DND-41 (cell line): ENCODE results near the gene SNTA1.
"Not testable (repeated sequence)": the region's sequence is repeated elsewhere in the genome, so short reads cannot be mapped to it uniquely, and the experiment has no call there.

ENCODE experiments used
- ATAC-seq: fragments of 200-7000 bp; cut with Tn5 transposase; 3 replicates; pipeline ENCODE4 v1.9.1; 2021; ENCODE audit warnings: low read depth; ENCODE audit not compliant: insufficient read depth
- DNase-seq: peaks from one replicate; pipeline ENCODE4 v3.0.0-alpha.2; 2020
- H2AFZ ChIP-seq: 2 replicates; pipeline ENCODE4 v1.6.0; 2012; ENCODE audit warnings: low read depth, low read length
- H3K27ac ChIP-seq: 2 replicates; pipeline ENCODE4 v1.5.1; 2012; ENCODE audit warnings: low read length, inconsistent platforms
- H3K27me3 ChIP-seq: fragments of 200-600 bp; sonication (generic); 2 replicates; pipeline ENCODE4 v1.6.0; 2012; ENCODE audit warnings: low read length, mild to moderate bottlenecking, inconsistent platforms; ENCODE audit not compliant: insufficient read depth, poor library complexity
- H3K36me3 ChIP-seq: 2 replicates; pipeline ENCODE4 v1.5.1; 2012; ENCODE audit warnings: low read length, inconsistent platforms; ENCODE audit not compliant: insufficient read depth
- H3K4me1 ChIP-seq: 2 replicates; pipeline ENCODE4 v1.5.1; 2012; ENCODE audit warnings: mild to moderate bottlenecking, low read length; ENCODE audit not compliant: insufficient read depth
- H3K4me2 ChIP-seq: 2 replicates; pipeline ENCODE4 v1.6.0; 2012; ENCODE audit warnings: mild to moderate bottlenecking, moderate library complexity, low read length, inconsistent platforms; ENCODE audit not compliant: insufficient read depth
- H3K4me3 ChIP-seq, 2 experiments: fragments of 200-600 bp in 1 of 2; shearing (Covaris generic) in 1 of 2; 2 replicates each; pipeline ENCODE4 v1.5.1; 2012 to 2016; ENCODE audit warnings: inconsistent platforms in 2 of 2, low read length in 2 of 2, mild to moderate bottlenecking in 2 of 2, low read depth in 1 of 2, moderate library complexity in 1 of 2
- H3K79me2 ChIP-seq: 2 replicates; pipeline ENCODE4 v1.6.0; 2012; ENCODE audit warnings: low read length, inconsistent platforms; ENCODE audit not compliant: insufficient read depth
- H3K9ac ChIP-seq: 2 replicates; pipeline ENCODE4 v1.6.0; 2012; ENCODE audit warnings: low read depth, mild to moderate bottlenecking, inconsistent platforms, low read length, moderate library complexity
- H3K9me3 ChIP-seq: 2 replicates; pipeline ENCODE4 v1.5.1; 2012; ENCODE audit warnings: low read length, moderate library complexity, mild to moderate bottlenecking, inconsistent platforms; ENCODE audit not compliant: insufficient read depth, severe bottlenecking
- H4K20me1 ChIP-seq: 2 replicates; pipeline ENCODE4 v1.6.0; 2012; ENCODE audit warnings: low read length; ENCODE audit not compliant: insufficient read depth
- CTCF ChIP-seq: IDR thresholded peaks from 2 replicates; pipeline ENCODE4 v1.5.1; 2012; ENCODE audit warnings: borderline replicate concordance, low read length, moderate library complexity, mild to moderate bottlenecking; ENCODE audit not compliant: poor library complexity, severe bottlenecking; ENCODE audit errors: extremely low read depth
- EZH2 ChIP-seq: IDR thresholded peaks from 3 replicates; pipeline ENCODE4 v1.6.1; 2012; ENCODE audit warnings: borderline replicate concordance, low read depth, mild to moderate bottlenecking, moderate library complexity, low read length, inconsistent platforms; ENCODE audit not compliant: severe bottlenecking

The SNTA1 gene

GRCh38 chr20:33434434-33434833, 9.1 kb downstream of the SNTA1 start:
- H2AFZ ChIP-seq = no peak overlapping the region
- no peak for ATAC-seq
- H4K20me1 ChIP-seq = no peaks in the 10 kb centered on the region
- no peak for TF ChIP-seq EZH2
- no peak for TF ChIP-seq CTCF
- no peaks in the 10 kb centered on the region for H3K27me3 ChIP-seq
- H3K9ac ChIP-seq = no peak overlapping the region
- H3K79me2 ChIP-seq = no peaks in the 10 kb centered on the region
- H3K9me3 ChIP-seq = no peaks in the 10 kb centered on the region
- no peaks in the 10 kb centered on the region for H3K4me1 ChIP-seq
- H3K4me3 ChIP-seq = no peak overlapping the region
- H3K36me3 ChIP-seq = no peaks in the 10 kb centered on the region
- DNase-seq = no peak
- no peak overlapping the region for H3K27ac ChIP-seq
- H3K4me2 ChIP-seq = no peak overlapping the region

GRCh38 chr20:33433465-33434234, 9.9 kb downstream of the SNTA1 start:
- Histone ChIP-seq H3K79me2 (no peaks in the 10 kb centered on the region), H3K4me3 (no peak overlapping the region), H4K20me1 (no peaks in the 10 kb centered on the region), H2AFZ (no peak overlapping the region), H3K4me2 (no peak overlapping the region), H3K27me3 (no peaks in the 10 kb centered on the region), H3K4me1 (no peaks in the 10 kb centered on the region), H3K27ac (no peak overlapping the region), H3K9me3 (no peaks in the 10 kb centered on the region), H3K36me3 (no peaks in the 10 kb centered on the region), H3K9ac (no peak overlapping the region)
- ATAC-seq = no peak
- no peak for DNase-seq
- TF ChIP-seq EZH2 (no peak), CTCF (no peak)

GRCh38 chr20:33431797-33432381, 11.7 kb downstream of the SNTA1 start:
- H2AFZ ChIP-seq = no peak overlapping the region
- no peaks in the 10 kb centered on the region for H4K20me1 ChIP-seq
- no peak overlapping the region for H3K9ac ChIP-seq
- no peak for ATAC-seq
- H3K27ac ChIP-seq = no peak overlapping the region
- no peak for TF ChIP-seq EZH2
- no peak for TF ChIP-seq CTCF
- no peak for DNase-seq
- no peak overlapping the region for H3K4me2 ChIP-seq
- no peak overlapping the region for H3K4me3 ChIP-seq
- no peaks in the 10 kb centered on the region for H3K36me3 ChIP-seq
- H3K79me2 ChIP-seq = no peaks in the 10 kb centered on the region
- H3K4me1 ChIP-seq = no peaks in the 10 kb centered on the region
- no peaks in the 10 kb centered on the region for H3K9me3 ChIP-seq
- no peaks in the 10 kb centered on the region for H3K27me3 ChIP-seq

GRCh38 chr20:33423875-33424274, 19.7 kb downstream of the SNTA1 start:
- H3K36me3 ChIP-seq, H3K4me1 ChIP-seq, H4K20me1 ChIP-seq, DNase-seq, H3K9me3 ChIP-seq, H3K4me2 ChIP-seq, H3K4me3 ChIP-seq, ATAC-seq, H3K9ac ChIP-seq, H3K27ac ChIP-seq, H3K79me2 ChIP-seq, H2AFZ ChIP-seq, H3K27me3 ChIP-seq: not testable (repeated sequence)
